ENCODE data around the gene ENPP1. TPM values are rescaled to one million over a fixed set of nuclear protein-coding genes. Genes with fewer than 3 reads are reported as not detected.

The ENPP1 gene
- total and polyA plus RNA-seq, 8 donors, result 4.8 to 46.6 (median 18.7) TPM

GRCh38 chr6:131781687-131782086, 26.1 kb upstream of the ENPP1 start:
- H3K27me3 ChIP-seq, result no peaks in the 10 kb centered on the region
- 69 to 78% methylated on average over 3 of the region's 3 CpGs for WGBS, 2 donors
- no peaks in the 10 kb centered on the region for H3K9me3 ChIP-seq
- no peak overlapping the region for H3K4me3 ChIP-seq
- H3K4me1 ChIP-seq, result peaks cover 0 to under 1% (median 0%) of the 10 kb centered on the region in 3 donors
- TF ChIP-seq CTCF (IDR thresholded peaks at IDR 0.05), result no peak
- no peaks in the 10 kb centered on the region for H3K36me3 ChIP-seq
- DNase-seq (no peak), FAIRE-seq (no peak), ATAC-seq (no peak)
- intact Hi-C loops (cut with DNase I), result loop anchor here in 2 of 3 donors (5.0 to 10.0 kb wide), 2 partner anchors 126 to 133 kb away; no protein-coding TSS in a partner anchor
- no peak overlapping the region for H3K27ac ChIP-seq

- DNase-seq (peak in 3 of 6 donors; percentile 17 to 46 (median 18)), ATAC-seq (peak; percentile 78 to 95 (median 90)), FAIRE-seq (no peak)
- no peaks in the 10 kb centered on the region for H3K36me3 ChIP-seq
- H3K4me3 ChIP-seq, result no peak overlapping the region
- H3K27me3 ChIP-seq, result no peaks in the 10 kb centered on the region
- H3K4me1 ChIP-seq, result peaks cover under 1 to 11% (median 4%) of the 10 kb centered on the region in 3 donors
- WGBS, 2 donors, result 65 to 70% methylated on average over 1 of the region's 1 CpG
- peak in 2 of 4 donors; percentile 10 to 13 for TF ChIP-seq CTCF (IDR thresholded peaks at IDR 0.05)
- no peak overlapping the region for H3K27ac ChIP-seq
- no peaks in the 10 kb centered on the region for H3K9me3 ChIP-seq
- intact Hi-C loops (cut with DNase I), result loop anchor here in 2 of 3 donors (5.0 to 10.0 kb wide), 2 partner anchors 125 to 132 kb away; no protein-coding TSS in a partner anchor
Measured at GRCh38 chr6:131782764-131783163, 25.1 kb upstream of the ENPP1 start.

GRCh38 chr6:131784561-131784960, 23.3 kb upstream of the ENPP1 start:
- intact Hi-C loops (cut with DNase I), result loop anchor here in 2 of 3 donors (5.0 to 10.0 kb wide), 2 partner anchors 123 to 130 kb away; no protein-coding TSS in a partner anchor
- no peak for FAIRE-seq
- no peak for TF ChIP-seq CTCF (IDR thresholded peaks at IDR 0.05)

GRCh38 chr6:131787079-131787478, 20.7 kb upstream of the ENPP1 start:
- Histone ChIP-seq H3K27me3 (no peaks in the 10 kb centered on the region), H3K36me3 (no peaks in the 10 kb centered on the region), H3K4me3 (no peak overlapping the region), H3K4me1 (peaks cover 3 to 12% (median 4%) of the 10 kb centered on the region in 3 donors), H3K27ac (no peak overlapping the region), H3K9me3 (no peaks in the 10 kb centered on the region)
- intact Hi-C loops (cut with DNase I), result loop anchor here in 1 of 3 donors (10.0 kb wide), 1 partner anchor 128 kb away; no protein-coding TSS in a partner anchor
- peak; percentile 29 to 60 (median 46) for ATAC-seq
- DNase-seq, result no peak
- TF ChIP-seq CTCF (IDR thresholded peaks at IDR 0.05), result no peak
- no peak for FAIRE-seq

More at GRCh38 chr6:131784561-131784960, 23.3 kb upstream of the ENPP1 start:
- no peak overlapping the region for H3K27ac ChIP-seq
- no peaks in the 10 kb centered on the region for H3K27me3 ChIP-seq
- H3K4me1 ChIP-seq, result peaks cover 3 to 12% (median 4%) of the 10 kb centered on the region in 3 donors
- H3K36me3 ChIP-seq, result no peaks in the 10 kb centered on the region
- 71 to 73% methylated on average over 1 of the region's 1 CpG for WGBS, 2 donors
- H3K4me3 ChIP-seq, result no peak overlapping the region
- DNase-seq (no peak), ATAC-seq (no peak)
- H3K9me3 ChIP-seq, result no peaks in the 10 kb centered on the region
